Measurements from ENCODE around the gene ARHGAP12. TPM values are rescaled to one million over a fixed set of nuclear protein-coding genes. Genes with fewer than 3 reads are reported as not detected.
"Not testable (repeated sequence)": the region's sequence is repeated elsewhere in the genome, so short reads cannot be mapped to it uniquely, and the experiment has no call there.

Gene ARHGAP12
- total RNA-seq, 1 experiment from 2014 or later: 62.3 TPM

- ChIA-PET POLR2A (no interaction called here), CTCF (interaction anchor here (1.4 kb wide), 1 partner anchor 35 kb away, joined by 3 read pairs; no protein-coding TSS in a partner anchor)
- Histone ChIP-seq H3K9me3 (no peaks in the 10 kb centered on the region), H3K36me3 (ENCODE audit: control insufficient read depth, insufficient read depth, low read length) (no peaks in the 10 kb centered on the region), H3K4me3 (ENCODE audit: low read depth, low read length) (no peak overlapping the region), H3K4me1 (peaks cover 19% of the 10 kb centered on the region), H3K27me3 (replicated peaks; ENCODE audit: control insufficient read depth, insufficient read depth, low read length) (no peaks in the 10 kb centered on the region)
- no peak for TF ChIP-seq CTCF (IDR thresholded peaks at IDR 0.05; ENCODE audit: insufficient read depth in 1 of 2, low read depth in 1 of 2, low read length in 1 of 2, severe bottlenecking in 1 of 2, unreplicated experiment in 1 of 2)
- Mint-ChIP-seq H3K27ac (ENCODE audit: unreplicated experiment) (no peak overlapping the region), H3K36me3 (ENCODE audit: insufficient read depth, unreplicated experiment) (peaks cover 22% of the 10 kb centered on the region), H3K4me1 (ENCODE audit: low read depth, unreplicated experiment) (peaks cover 20% of the 10 kb centered on the region), H3K9me3 (ENCODE audit: unreplicated experiment) (peaks cover 7% of the 10 kb centered on the region), H3K4me3 (ENCODE audit: unreplicated experiment) (no peak overlapping the region), H3K27me3 (ENCODE audit: insufficient read depth, unreplicated experiment) (no peaks in the 10 kb centered on the region)
- no peak for DNase-seq
- intact Hi-C loops (cut with micrococcal nuclease; ENCODE audit: unreplicated experiment): no loop called here
- BruUV-seq (replicated peaks): no TSS peak
Measured at GRCh38 chr10:31897506-31897905, 31.1 kb downstream of the ARHGAP12 start.

GRCh38 chr10:31896968-31897384 is 31.7 kb downstream of the ARHGAP12 start:
- peaks cover 18% of the 10 kb centered on the region for H3K36me3 Mint-ChIP-seq (ENCODE audit: insufficient read depth, unreplicated experiment)
- H3K4me1 Mint-ChIP-seq (ENCODE audit: low read depth, unreplicated experiment): peaks cover 24% of the 10 kb centered on the region
- intact Hi-C loops (cut with micrococcal nuclease; ENCODE audit: unreplicated experiment): no loop called here

GRCh38 chr10:31895722-31896121 is 32.9 kb downstream of the ARHGAP12 start:
- H3K36me3 Mint-ChIP-seq (ENCODE audit: insufficient read depth, unreplicated experiment); CTCF ChIA-PET; H3K36me3 ChIP-seq (ENCODE audit: control insufficient read depth, insufficient read depth, low read length); intact Hi-C loops (cut with micrococcal nuclease; ENCODE audit: unreplicated experiment); H3K9me3 ChIP-seq; H3K27me3 Mint-ChIP-seq (ENCODE audit: insufficient read depth, unreplicated experiment); H3K4me3 ChIP-seq (ENCODE audit: low read depth, low read length); H3K27me3 ChIP-seq (replicated peaks; ENCODE audit: control insufficient read depth, insufficient read depth, low read length); H3K9me3 Mint-ChIP-seq (ENCODE audit: unreplicated experiment); H3K4me3 Mint-ChIP-seq (ENCODE audit: unreplicated experiment); BruUV-seq (replicated peaks); POLR2A ChIA-PET; H3K27ac Mint-ChIP-seq (ENCODE audit: unreplicated experiment); DNase-seq: not testable (repeated sequence)
- peaks cover 23% of the 10 kb centered on the region for H3K4me1 ChIP-seq
- H3K4me1 Mint-ChIP-seq (ENCODE audit: low read depth, unreplicated experiment): peaks cover 31% of the 10 kb centered on the region

More at GRCh38 chr10:31896968-31897384, 31.7 kb downstream of the ARHGAP12 start:
- TF ChIP-seq CTCF (IDR thresholded peaks at IDR 0.05; ENCODE audit: insufficient read depth in 1 of 2, low read depth in 1 of 2, low read length in 1 of 2, severe bottlenecking in 1 of 2, unreplicated experiment in 1 of 2): no peak
- no peaks in the 10 kb centered on the region for H3K27me3 Mint-ChIP-seq (ENCODE audit: insufficient read depth, unreplicated experiment)
- Histone ChIP-seq H3K4me3 (ENCODE audit: low read depth, low read length) (no peak overlapping the region), H3K4me1 (peaks cover 19% of the 10 kb centered on the region), H3K27me3 (replicated peaks; ENCODE audit: control insufficient read depth, insufficient read depth, low read length) (no peaks in the 10 kb centered on the region), H3K36me3 (ENCODE audit: control insufficient read depth, insufficient read depth, low read length) (no peaks in the 10 kb centered on the region), H3K9me3 (no peaks in the 10 kb centered on the region)
- POLR2A ChIA-PET: no interaction called here
- no TSS peak for BruUV-seq (replicated peaks)
- no peak overlapping the region for H3K27ac Mint-ChIP-seq (ENCODE audit: unreplicated experiment)
- DNase-seq: no peak
- CTCF ChIA-PET: interaction anchor here (1.4 kb wide), 1 partner anchor 35 kb away, joined by 3 read pairs; no protein-coding TSS in a partner anchor
- no peak overlapping the region for H3K4me3 Mint-ChIP-seq (ENCODE audit: unreplicated experiment)
- H3K9me3 Mint-ChIP-seq (ENCODE audit: unreplicated experiment): peaks cover 4% of the 10 kb centered on the region

Data from Caco-2 (cell line).